Activated CD4-positive, alpha-beta T cell treated with anti-CD3 and anti-CD28 coated beads, Interleukin-2, amount 50 U/mL, for 16 hours (primary cell): ENCODE measurements around the gene KCTD8.
A peak's percentile ranks its signal among the peaks of the same experiment; 100 is the strongest.

Experiments
- DNase-seq: peaks from one replicate; pipeline ENCODE4 v3.0.0-alpha.2; 2020

Gene KCTD8

DNA sequence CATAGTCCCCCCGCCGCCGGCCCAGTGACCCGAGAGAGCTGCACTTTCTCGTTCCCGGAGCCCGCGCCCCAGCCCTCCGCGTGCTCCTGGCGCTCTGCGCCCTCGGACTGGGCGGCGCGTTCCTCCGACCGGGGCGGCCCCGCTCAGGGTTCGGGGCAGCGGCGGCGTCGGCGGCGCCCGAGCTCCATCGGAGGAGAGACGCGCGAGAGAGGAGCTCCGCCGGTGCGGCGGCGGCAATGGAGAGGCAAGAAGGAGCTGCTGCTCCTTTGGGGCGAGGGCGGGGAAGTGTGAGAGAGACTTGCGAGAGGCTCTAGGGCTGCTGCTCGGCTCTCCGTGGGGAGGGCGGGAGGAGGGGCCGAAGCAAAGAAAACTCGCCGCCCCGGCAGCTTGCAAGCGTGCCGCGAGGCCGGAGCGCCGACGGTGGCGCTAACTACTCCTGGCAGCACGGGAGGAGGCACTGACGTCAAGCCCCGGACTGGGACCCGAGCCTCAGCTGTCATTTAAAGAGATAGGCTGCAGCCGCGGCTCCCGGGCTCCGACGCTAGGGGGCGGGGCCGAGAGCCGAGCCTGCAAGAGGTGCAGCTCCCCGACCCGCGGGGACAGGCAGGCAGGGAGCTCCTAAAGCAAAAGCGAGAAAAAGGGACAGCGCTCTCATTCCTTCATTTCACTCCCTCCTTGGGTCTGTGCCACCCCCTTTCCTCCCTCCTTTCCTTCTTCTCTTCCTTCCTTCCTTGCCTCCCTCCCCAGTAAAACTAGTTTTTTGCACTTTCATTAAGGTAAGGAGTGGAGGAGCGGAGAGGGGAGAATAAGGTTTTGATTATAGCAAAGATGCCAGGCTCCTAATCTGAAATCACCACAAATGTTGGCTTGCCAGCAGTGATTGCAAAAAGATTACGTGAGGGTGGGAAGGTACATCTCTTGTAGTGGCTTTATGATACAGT is at the start of gene KCTD8:
TSS of gene KCTD8 (minus strand) at position 289 of the 941 bp plus-strand sequence.
- DNase-seq: peak; percentile 86

- no peak for DNase-seq
These were observed 46.4 kb upstream of the KCTD8 start for GRCh38 chr4:44494810-44495701.

DNA sequence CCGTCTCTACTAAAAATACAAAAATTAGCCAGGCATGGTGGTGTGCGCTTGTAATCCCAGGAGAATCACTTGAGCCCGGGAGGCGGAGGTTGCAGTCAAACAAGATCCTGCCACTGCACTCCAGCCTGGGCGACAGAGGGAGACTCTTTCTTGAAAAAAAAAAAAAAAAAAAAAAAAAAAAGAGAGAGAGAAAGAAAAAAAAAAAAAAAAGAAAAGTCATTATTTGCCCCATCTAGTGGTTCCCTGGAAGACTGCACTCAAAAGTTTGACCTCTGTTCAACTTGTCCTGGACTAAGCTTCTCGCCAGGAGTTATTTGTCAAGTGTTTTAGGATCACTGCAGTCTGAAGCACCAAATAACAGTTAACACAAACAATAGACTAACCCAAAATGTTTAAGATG is 45.3 kb upstream of the KCTD8 start:
- no peak for DNase-seq

- DNase-seq: no peak
These were observed 38.7 kb upstream of the KCTD8 start for GRCh38 chr4:44487341-44487740.

GRCh38 chr4:44479731-44480130 is 31.1 kb upstream of the KCTD8 start:
- no peak for DNase-seq

DNA sequence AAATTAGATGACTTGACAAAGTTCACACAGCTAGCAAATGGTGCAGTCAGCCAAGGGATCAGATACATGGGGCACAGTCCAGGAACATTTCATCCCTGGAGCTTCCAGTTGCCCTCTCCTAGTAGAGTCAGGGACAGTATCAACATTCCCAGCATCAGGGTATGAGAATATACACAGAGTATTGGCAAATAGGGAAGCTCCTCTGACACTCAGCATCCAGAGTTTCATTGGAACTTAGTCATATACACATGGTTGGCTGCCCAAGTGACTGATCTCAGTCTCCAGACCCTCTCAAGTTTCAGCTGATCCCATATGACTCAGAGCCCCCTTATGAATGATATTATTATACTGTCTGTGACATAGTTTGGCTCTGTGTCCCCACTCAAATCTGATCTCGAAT is 13.7 kb upstream of the KCTD8 start:
- no peak for DNase-seq

GRCh38 chr4:44447563-44448504 is 775 bp downstream of the KCTD8 start:
- no peak for DNase-seq

DNA sequence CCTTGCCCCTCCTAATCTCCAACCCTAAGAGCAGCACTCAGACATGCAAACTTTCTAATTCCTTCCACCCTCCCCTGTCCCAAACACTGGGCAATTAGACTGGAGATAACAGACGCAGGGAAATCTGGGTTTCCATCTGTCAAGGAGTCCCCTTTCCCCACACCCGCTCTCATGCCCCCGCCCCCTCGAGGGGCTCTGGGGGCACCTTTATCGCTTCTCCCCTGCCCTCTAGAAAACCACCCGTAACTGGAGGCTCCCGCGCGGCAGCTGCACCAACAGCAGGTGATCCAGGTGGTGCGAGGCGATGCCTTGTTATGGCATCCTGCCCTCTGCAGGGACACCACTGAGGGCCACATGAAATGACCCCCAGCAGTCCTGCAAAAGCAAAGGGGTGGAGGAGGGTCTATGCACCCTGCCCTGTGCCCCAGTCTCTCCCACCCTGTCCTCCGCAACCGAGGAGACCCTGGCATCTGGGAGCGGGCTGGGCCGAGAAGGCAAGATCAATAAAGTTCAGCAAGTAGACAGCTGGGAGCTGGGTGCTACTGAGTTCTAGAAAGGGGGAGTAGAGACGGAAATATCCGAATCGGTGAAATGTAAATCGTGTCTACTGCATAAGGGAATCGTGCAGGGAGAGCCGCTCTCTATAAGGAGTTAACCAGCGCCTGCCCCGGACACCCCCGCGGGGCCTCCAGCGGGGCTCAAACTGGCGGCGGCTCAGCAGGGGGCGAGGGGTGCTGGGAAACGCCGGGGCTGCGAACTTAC is 1.6 kb downstream of the KCTD8 start:
- DNase-seq: no peak

DNA sequence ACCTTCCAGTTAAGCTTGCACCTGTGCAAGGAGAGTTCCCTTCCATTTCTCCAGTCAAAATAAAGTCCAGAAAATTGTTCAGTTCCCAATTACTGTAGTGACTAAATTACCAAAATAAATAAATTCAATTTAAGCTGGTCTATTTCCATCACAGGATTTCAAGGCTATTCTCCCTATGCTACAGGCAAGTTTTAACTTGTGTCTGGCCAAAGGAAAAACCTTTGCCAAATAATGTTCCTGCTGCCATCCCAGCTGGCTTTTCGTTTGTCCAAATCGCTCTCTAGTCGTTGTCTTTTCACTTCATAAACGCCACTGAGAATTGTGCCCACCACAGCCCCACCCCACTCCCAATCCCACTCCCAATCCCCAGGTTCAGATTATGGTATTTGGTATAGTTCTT is 2.4 kb downstream of the KCTD8 start:
- DNase-seq: no peak

GRCh38 chr4:44438687-44439086 is 9.9 kb downstream of the KCTD8 start:
- no peak for DNase-seq

DNA sequence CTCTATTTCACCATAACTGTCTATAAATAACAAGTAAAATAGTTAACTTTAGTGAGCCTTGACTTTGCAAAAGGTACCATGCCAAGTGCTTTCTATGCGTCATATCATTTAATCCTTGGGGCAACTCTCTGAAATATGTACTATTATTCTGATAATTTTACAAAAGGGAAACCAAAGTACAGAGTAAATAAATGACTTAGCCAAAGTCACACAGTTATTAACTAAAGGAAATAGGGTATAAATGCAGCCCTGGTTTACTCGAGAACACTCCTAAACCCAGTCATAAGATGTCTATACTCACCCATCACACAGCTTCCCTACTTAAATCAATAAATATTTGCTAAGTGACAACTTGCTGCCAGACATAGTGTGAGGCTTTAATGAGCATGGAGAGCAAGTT is 14.4 kb downstream of the KCTD8 start:
- no peak for DNase-seq

GRCh38 chr4:44425614-44426208 is 22.9 kb downstream of the KCTD8 start:
- no peak for DNase-seq

DNA sequence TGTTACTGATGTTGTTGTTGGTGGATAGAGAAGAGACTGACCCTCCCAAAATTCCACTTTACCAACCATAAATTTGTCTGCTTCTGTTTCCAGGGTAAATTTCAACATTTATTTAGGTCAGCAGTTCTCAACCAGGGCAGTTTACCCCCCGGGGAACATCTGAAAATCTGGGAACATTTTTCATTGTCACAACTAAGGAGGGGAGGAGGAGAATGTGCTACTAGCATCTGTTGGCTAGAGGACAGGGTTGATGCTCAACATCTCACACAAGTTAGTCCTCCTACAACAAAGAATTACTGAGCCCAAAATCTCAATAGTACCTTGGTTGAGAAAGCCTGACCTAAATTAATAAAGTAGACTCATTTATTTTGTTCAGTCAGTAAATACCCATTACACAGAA is 25.7 kb downstream of the KCTD8 start:
- no peak for DNase-seq

- DNase-seq: no peak
These were observed 27.1 kb downstream of the KCTD8 start for GRCh38 chr4:44421330-44422065.

DNA sequence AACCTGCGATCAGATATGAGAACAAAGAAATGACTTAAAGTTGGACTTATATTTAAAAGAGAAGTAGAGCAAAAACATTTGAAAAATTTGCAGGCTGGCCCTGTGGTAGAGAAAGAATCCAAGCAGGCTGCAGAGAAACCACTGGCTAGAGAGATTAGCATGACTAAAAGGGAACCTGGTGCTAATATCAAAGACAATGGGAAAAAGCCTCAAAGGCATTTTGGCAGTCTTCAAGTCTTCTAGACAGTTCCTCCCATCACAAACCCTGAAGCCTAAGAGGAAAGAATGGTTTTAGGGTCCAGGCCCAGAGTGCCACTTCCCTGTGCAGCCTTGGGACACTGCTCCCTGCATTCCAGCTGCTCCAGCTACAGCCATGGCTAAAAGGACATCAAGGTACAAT is 33.4 kb downstream of the KCTD8 start:
- DNase-seq: no peak

GRCh38 chr4:44368413-44369167 is 80.0 kb downstream of the KCTD8 start:
- DNase-seq: no peak

GRCh38 chr4:44354172-44354571 is 94.4 kb downstream of the KCTD8 start:
- DNase-seq: no peak

- no peak for DNase-seq
These were observed 97.5 kb downstream of the KCTD8 start for GRCh38 chr4:44351069-44351468.

GRCh38 chr4:44342800-44343199 is 105.8 kb downstream of the KCTD8 start:
- DNase-seq: no peak

DNA sequence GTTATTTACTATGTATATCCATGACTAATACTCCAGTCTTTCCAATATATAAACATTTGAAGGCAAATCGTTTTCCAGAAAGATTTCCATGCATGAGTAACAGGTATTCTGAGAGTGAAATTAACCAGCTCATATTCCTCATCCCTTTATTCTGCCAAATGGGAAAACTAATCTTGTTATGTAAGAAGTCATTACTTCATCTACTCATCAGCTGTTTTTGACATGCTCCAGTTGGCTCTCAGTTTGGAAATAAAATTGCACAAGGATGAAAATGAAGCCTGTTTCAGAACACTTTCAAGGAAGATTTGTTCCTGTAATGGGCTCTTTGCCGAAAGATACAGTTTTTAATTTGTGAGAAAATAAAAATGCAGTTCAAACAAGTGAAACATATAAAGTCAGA is 121.9 kb downstream of the KCTD8 start:
- no peak for DNase-seq
